ENCODE measurements around the gene OSBP2.
"Not testable (repeated sequence)": the region's sequence is repeated elsewhere in the genome, so short reads cannot be mapped to it uniquely, and the experiment has no call there.

The OSBP2 gene

GRCh38 chr22:30767661-30768060 is 73.0 kb downstream of the OSBP2 start:
- DNase-seq, result no peak

DNA sequence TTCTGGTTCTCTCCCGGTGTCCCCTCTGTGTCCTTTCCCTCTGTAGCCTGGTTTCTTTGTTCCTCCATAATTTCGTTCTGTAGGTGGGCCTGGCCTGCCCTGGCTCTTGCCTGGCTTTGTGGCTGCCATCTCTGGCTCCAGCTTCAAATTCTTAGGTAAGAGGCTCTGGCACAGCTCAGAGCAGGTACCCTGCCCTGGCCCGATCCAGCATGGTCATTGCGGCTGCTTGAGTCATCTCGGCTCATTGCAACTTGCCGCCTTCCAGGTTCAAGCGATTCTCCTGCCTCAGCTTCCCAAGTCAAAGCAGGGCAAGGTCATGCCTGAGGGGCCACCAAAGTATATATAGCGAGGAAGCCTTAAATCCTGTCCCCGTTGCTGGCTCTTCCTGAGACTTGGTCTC is 76.0 kb downstream of the OSBP2 start:
- no peak for DNase-seq

DNA sequence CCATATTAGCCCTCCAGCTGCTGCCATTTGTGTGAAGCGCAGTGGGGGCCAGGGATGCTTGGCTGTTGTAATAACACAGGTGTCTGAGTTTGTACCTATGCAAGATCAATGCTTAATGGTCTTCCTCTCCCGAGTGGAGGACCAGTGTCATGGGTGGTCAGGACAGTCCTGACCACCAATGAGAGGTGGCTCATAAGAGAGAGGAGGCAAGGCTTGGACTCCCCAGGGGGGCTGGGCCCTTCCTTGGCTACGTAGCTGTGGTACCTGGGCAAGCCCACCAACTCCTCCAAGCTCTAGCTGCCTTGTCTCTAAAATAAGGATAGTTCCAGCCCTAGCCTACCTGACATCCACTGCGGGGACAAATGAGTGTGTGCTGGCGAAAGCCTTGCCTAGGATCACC is 79.2 kb downstream of the OSBP2 start:
- DNase-seq, result no peak

DNA sequence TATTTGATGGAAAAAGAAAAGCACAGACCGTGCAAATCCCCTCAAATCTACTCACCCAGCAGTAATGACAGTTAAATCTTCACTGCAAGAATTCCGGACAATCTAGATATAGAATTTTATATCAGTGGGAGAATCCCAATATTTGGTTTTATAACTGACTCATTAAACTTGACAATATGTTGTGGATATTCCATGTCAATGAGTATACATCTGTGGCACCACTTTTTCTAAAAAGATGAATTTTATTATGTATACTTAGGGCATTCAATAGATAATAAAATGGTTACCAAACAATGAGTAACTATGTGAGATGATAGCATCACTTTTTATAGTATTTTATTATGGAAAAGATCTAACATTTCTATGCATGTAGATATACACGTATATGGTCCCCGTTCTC is 79.9 kb downstream of the OSBP2 start:
- DNase-seq, result no peak

GRCh38 chr22:30776476-30776875 is 81.8 kb downstream of the OSBP2 start:
- DNase-seq, result no peak

- DNase-seq, result not testable (repeated sequence)
Measured at GRCh38 chr22:30777146-30777545, 82.5 kb downstream of the OSBP2 start.

DNA sequence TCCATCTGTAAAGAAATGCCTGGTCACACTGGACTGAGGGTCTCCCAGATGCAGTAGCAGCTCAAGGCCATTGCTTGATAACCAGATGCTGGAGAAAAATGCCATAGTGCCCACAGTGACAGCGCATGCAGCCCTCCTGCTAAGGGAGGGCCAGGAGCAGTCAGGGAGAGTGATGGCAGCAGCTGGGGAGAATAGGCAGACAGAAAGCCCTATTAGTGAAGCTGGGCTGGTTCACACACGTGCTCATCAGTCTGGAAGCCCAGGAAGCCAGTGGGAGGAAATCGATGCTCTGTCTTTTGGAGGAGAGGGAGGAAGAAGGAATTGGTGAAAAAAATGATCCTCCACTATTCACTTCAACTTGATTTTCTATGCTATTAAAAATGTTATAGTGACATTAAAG is 82.9 kb downstream of the OSBP2 start:
- no peak for DNase-seq

GRCh38 chr22:30778261-30778660 is 83.6 kb downstream of the OSBP2 start:
- no peak for DNase-seq

DNA sequence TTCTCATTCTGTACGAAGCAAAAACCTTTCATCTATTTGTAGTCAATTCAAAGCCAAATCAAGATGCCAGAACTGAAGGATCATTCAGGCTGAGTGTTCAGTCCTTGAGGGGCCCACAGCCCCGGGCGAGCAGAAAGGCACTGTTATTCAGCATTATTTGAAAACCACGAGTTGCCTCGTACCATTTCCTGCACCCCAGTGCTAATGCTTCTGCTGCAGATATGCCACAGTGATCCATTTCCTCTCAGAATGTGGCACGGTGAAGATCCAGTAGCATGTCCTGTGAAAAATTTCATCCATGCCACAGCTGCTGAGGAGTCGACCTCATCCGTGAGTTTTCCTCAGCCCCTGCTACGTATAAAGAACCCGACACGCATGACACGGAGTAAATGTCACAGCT is 85.4 kb downstream of the OSBP2 start:
- DNase-seq, result no peak

DNA sequence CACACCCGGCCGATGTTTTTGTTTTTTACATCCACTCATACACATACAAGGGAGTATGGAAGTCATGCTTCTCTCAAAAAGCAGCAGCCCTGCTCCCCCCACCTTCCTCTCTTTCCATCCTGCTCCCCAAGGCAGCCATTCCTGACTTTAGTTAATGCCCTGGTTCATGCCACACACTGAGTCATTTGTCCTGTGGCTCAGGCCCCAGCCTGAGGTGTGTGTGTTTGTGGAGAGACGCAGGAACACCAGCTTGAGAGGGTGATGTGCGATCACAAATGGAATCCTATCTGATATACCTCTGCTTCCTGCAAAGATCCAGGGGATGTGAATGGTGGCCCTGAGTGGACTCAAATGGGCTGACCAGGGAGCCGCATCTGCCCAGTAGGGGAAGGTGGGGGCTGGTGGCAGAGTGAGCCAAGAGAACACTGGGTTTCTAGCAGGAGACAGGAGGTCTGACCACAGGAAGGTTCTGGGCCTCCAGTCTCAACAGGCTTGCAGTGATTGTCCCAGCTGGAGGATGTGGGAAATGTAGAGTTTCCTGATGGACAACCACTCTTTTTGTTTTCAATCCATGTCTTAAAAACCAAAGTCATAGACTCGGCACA is 86.7 kb downstream of the OSBP2 start:
- no peak for DNase-seq

- no peak for DNase-seq
Measured at GRCh38 chr22:30782613-30783012, 87.9 kb downstream of the OSBP2 start.

- no peak for DNase-seq
Measured at GRCh38 chr22:30783021-30783420, 88.3 kb downstream of the OSBP2 start.

DNA sequence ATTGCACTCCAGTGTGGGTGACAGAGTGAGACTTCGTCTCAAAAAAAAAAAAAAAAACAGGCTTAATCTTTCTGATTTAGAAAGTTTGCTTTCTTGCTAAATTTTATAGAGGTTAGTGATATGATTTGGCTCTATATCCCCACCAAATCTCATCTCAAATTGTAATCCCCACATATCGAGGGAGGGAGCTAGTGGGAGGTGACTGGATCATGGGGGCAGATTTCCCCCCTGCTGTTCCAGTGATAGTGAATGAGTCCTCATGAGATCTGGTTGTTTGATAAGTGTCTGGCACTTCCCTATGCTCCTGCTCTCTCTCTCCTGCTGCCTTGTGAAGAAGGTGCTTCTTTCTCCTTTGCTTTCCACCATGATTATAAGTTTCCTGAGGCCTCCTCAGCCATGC is 90.9 kb downstream of the OSBP2 start:
- no peak for DNase-seq

GRCh38 chr22:30790366-30790765 is 95.7 kb downstream of the OSBP2 start:
- DNase-seq, result no peak

DNA sequence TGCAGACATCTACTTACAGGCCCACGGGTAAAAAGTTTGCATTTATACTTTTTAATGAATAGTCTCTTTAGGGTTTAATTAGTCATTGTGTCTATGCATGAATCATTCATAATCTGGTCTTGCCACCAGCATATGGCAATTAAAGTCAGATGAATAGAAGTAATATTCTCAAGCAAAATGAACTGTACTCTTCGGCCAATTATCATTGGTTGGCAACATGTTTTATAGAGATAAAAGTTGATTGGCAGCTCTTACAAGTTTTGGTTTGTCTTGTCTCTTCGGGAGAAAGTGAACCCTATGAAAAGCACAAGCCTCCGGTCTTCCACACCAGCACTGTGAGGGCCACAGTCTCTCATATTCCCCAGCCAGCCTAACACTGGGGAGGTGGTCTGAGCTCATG is 97.8 kb downstream of the OSBP2 start:
- no peak for DNase-seq

- DNase-seq, result no peak
Measured at GRCh38 chr22:30795118-30795517, 100.4 kb downstream of the OSBP2 start.

GRCh38 chr22:30801695-30802094 is 107.0 kb downstream of the OSBP2 start:
- DNase-seq, result no peak

GRCh38 chr22:30802202-30803166 is 107.8 kb downstream of the OSBP2 start:
- DNase-seq, result peak; percentile 70 to 72

GRCh38 chr22:30803679-30804078 is 109.0 kb downstream of the OSBP2 start:
- DNase-seq, result no peak

DNA sequence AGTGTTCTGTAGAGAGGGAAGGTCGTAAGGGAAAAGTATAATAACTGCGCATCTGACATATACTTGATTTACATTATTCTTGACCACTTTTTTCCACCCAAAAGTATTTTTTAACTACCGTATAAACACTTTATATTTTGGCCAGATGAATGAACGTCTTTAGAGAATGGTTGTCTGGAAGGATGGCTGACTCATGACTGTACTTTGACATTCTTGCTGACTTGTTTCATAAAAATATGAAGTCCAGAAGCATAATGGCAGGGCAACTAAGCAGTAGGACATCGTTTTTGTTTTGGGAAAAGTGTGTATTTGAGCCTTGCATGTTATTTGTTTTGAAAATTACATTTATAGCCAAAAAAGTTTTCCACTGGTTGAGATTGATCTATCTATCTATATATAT is 110.0 kb downstream of the OSBP2 start:
- DNase-seq, result no peak

DNA sequence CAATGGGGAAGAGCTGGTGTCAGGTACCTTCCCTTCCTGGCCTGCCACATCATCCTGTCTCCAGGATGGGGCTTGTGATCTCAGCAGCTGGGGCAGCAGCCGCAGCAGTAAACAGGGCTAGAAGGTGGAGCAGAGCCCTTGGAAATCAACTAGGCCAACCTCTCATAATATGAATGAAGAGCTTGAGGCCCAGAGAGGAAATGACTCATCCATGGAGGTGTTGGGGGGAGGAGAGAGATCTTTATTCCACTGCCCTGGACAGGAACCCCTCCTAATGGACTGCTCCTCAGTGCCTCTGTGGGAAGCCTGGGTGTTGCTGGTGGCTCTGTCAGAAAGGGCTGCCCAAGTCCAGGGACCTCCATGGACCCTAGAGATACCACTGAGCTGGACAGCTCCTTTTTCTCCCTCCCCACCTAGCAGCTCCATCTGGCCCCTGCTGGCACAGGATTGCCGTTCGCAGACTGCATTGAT is 111.8 kb downstream of the OSBP2 start:
- no peak for DNase-seq

GRCh38 chr22:30809086-30809485 is 114.4 kb downstream of the OSBP2 start:
- DNase-seq, result no peak

DNA sequence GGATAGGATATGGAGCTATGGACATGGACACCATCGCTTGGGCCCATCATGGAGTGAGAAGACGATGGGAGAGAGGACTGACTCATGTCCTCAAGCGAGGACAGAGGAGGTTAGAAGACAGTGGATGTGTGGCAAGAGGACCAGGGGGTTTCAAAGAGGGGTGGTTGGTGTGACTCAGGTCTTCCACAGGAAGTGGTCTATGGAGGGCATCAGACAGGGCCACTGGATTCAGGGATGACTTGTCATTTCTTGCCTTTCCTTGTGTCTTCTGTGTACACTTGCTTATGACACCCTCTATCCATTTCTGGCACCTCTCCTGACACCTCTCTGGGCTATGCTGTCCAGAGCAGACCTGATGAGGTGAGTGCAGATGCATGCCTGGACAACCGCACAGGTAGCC is 115.4 kb downstream of the OSBP2 start:
- no peak for DNase-seq

GRCh38 chr22:30813936-30814335 is 119.3 kb downstream of the OSBP2 start:
- DNase-seq, result no peak

Data from Kasumi-1 (cell line).